ENCODE data around the gene KCNG2. TPM values are rescaled to one million over a fixed set of nuclear protein-coding genes. Genes with fewer than 3 reads are reported as not detected.

KCNG2 gene
- total and polyA plus RNA-seq, 10 of the 15 experiments (the other 5 are each of a cell fraction or from before 2014, with no cell fraction given): 0.20 to 0.23 TPM; not detected in 8

DNA sequence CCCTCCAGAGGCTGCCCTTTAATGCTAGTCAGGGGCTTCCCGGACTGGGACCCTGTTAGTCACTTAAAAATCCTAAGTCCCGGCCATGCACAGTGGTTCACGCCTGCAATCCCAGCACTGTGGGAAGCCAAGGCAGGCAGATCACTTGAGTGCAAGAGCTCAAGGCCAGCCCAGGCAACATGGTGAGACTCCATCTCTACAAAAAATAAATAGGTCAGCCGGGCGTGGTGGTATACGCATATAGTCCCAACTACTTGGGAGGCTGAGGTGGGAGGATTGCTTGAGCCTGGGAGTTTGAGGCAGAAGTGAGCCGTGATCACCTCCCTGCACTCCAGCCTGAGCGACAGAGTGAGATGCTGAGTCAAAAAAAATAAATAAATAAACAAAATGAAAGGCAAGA, 17.2 kb upstream of the KCNG2 start:
- Histone ChIP-seq H3K4me2 (ENCODE audit: control insufficient read depth, insufficient read depth) (no peak overlapping the region), H3K9me3 (replicated peaks; ENCODE audit: control insufficient read depth, insufficient read depth, low read length) (no peaks in the 10 kb centered on the region), H3K4me1 (ENCODE audit: control insufficient read depth, insufficient read depth, low read length) (no peaks in the 10 kb centered on the region), H3K36me3 (ENCODE audit: control insufficient read depth in 2 of 2, insufficient read depth in 2 of 2, low read length in 1 of 2) (no peaks in the 10 kb centered on the region), H4K20me1 (ENCODE audit: control insufficient read depth, insufficient read depth) (no peaks in the 10 kb centered on the region), H2AFZ (ENCODE audit: control insufficient read depth, low read depth, low read length) (no peak overlapping the region), H3K4me3 (no peak overlapping the region), H3K27me3 (replicated peaks in 1 of 2; ENCODE audit: control insufficient read depth in 2 of 2, insufficient read depth in 2 of 2, low read length in 1 of 2) (no peaks in the 10 kb centered on the region), H3K9ac (ENCODE audit: control insufficient read depth, insufficient read depth, low read length) (no peak overlapping the region), H3K27ac (ENCODE audit: control insufficient read depth, insufficient read depth) (no peak overlapping the region), H3K79me2 (ENCODE audit: control insufficient read depth, insufficient read depth, low read length) (no peaks in the 10 kb centered on the region)
- ChIA-PET POLR2A (no interaction called here), RAD21 (ENCODE audit: unreplicated experiment) (no interaction called here), CTCF (no interaction called here), SMC1A (ENCODE audit: uncharacterized antibody, unreplicated experiment) (no interaction called here)
- WGBS (ENCODE audit: insufficient coverage, insufficient replicate concordance, low lambda C conversion rate, missing lambda C conversion rate): 39% methylated on average over 8 of the region's 8 CpGs
- no peak for DNase-seq (ENCODE audit: low read depth, low spot score)
- no peak for ATAC-seq
- no peak for FAIRE-seq
- in situ Hi-C loops (cut with MboI) (no loop called here), intact Hi-C loops (cut with micrococcal nuclease; ENCODE audit: unreplicated experiment) (no loop called here)
- BruUV-seq (replicated peaks): no TSS peak
- TF ChIP-seq SPI1 (IDR thresholded peaks at IDR 0.05; ENCODE audit: borderline replicate concordance, insufficient read depth, low read depth, low read length) (no peak), POLR2A (IDR thresholded peaks at IDR 0.05; ENCODE audit: low read depth, low read length) (no peak), POLR2AphosphoS2 (IDR thresholded peaks at IDR 0.05; ENCODE audit: low read depth, low read length) (no peak), IKZF2 (IDR thresholded peaks at IDR 0.05) (no peak), STAT3 (IDR thresholded peaks at IDR 0.05; ENCODE audit: low read depth, low read length) (no peak), BHLHE40 (IDR thresholded peaks at IDR 0.05; ENCODE audit: borderline replicate concordance in 1 of 2, low read depth in 2 of 2, low read length in 1 of 2) (no peak), CTCF (IDR thresholded peaks at IDR 0.05 in 2 of 3, conservative IDR thresholded peaks at IDR 0.05 in 1 of 3; ENCODE audit: control insufficient read depth in 2 of 3, extremely low read depth in 1 of 3, insufficient read depth in 1 of 3, low read depth in 3 of 3, low read length in 3 of 3) (no peak), CBX5 (IDR thresholded peaks at IDR 0.05; ENCODE audit: low read depth) (no peak), ATF7 (IDR thresholded peaks at IDR 0.05; ENCODE audit: low read depth) (no peak), ZNF384 (IDR thresholded peaks at IDR 0.05; ENCODE audit: borderline replicate concordance, low read depth, low read length) (no peak), HDAC6 (IDR thresholded peaks at IDR 0.05; ENCODE audit: unreplicated experiment) (no peak), RB1 (IDR thresholded peaks at IDR 0.05; ENCODE audit: borderline replicate concordance) (no peak)
- TF ChIP-seq, protein P1, sequence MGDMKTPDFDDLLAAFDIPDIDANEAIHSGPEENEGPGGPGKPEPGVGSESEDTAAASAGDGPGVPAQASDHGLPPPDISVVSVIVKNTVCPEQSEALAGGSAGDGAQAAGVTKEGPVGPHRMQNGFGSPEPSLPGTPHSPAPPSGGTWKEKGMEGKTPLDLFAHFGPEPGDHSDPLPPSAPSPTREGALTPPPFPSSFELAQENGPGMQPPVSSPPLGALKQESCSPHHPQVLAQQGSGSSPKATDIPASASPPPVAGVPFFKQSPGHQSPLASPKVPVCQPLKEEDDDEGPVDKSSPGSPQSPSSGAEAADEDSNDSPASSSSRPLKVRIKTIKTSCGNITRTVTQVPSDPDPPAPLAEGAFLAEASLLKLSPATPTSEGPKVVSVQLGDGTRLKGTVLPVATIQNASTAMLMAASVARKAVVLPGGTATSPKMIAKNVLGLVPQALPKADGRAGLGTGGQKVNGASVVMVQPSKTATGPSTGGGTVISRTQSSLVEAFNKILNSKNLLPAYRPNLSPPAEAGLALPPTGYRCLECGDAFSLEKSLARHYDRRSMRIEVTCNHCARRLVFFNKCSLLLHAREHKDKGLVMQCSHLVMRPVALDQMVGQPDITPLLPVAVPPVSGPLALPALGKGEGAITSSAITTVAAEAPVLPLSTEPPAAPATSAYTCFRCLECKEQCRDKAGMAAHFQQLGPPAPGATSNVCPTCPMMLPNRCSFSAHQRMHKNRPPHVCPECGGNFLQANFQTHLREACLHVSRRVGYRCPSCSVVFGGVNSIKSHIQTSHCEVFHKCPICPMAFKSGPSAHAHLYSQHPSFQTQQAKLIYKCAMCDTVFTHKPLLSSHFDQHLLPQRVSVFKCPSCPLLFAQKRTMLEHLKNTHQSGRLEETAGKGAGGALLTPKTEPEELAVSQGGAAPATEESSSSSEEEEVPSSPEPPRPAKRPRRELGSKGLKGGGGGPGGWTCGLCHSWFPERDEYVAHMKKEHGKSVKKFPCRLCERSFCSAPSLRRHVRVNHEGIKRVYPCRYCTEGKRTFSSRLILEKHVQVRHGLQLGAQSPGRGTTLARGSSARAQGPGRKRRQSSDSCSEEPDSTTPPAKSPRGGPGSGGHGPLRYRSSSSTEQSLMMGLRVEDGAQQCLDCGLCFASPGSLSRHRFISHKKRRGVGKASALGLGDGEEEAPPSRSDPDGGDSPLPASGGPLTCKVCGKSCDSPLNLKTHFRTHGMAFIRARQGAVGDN (IDR thresholded peaks at IDR 0.05): no peak
- TF ChIP-seq, protein P2, sequence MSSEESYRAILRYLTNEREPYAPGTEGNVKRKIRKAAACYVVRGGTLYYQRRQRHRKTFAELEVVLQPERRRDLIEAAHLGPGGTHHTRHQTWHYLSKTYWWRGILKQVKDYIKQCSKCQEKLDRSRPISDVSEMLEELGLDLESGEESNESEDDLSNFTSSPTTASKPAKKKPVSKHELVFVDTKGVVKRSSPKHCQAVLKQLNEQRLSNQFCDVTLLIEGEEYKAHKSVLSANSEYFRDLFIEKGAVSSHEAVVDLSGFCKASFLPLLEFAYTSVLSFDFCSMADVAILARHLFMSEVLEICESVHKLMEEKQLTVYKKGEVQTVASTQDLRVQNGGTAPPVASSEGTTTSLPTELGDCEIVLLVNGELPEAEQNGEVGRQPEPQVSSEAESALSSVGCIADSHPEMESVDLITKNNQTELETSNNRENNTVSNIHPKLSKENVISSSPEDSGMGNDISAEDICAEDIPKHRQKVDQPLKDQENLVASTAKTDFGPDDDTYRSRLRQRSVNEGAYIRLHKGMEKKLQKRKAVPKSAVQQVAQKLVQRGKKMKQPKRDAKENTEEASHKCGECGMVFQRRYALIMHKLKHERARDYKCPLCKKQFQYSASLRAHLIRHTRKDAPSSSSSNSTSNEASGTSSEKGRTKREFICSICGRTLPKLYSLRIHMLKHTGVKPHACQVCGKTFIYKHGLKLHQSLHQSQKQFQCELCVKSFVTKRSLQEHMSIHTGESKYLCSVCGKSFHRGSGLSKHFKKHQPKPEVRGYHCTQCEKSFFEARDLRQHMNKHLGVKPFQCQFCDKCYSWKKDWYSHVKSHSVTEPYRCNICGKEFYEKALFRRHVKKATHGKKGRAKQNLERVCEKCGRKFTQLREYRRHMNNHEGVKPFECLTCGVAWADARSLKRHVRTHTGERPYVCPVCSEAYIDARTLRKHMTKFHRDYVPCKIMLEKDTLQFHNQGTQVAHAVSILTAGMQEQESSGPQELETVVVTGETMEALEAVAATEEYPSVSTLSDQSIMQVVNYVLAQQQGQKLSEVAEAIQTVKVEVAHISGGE (CRISPR knock-in tag; IDR thresholded peaks at IDR 0.05): no peak

All from GM12878 (cell line).